ENCODE measurements around the gene CYB561. TPM values are rescaled to one million over a fixed set of nuclear protein-coding genes. Genes with fewer than 3 reads are reported as not detected.

Gene CYB561
- total and polyA plus RNA-seq, 2 donors (not counting 1 experiment from before 2014, with no cell fraction given): 3.5 to 4.9 TPM

DNA sequence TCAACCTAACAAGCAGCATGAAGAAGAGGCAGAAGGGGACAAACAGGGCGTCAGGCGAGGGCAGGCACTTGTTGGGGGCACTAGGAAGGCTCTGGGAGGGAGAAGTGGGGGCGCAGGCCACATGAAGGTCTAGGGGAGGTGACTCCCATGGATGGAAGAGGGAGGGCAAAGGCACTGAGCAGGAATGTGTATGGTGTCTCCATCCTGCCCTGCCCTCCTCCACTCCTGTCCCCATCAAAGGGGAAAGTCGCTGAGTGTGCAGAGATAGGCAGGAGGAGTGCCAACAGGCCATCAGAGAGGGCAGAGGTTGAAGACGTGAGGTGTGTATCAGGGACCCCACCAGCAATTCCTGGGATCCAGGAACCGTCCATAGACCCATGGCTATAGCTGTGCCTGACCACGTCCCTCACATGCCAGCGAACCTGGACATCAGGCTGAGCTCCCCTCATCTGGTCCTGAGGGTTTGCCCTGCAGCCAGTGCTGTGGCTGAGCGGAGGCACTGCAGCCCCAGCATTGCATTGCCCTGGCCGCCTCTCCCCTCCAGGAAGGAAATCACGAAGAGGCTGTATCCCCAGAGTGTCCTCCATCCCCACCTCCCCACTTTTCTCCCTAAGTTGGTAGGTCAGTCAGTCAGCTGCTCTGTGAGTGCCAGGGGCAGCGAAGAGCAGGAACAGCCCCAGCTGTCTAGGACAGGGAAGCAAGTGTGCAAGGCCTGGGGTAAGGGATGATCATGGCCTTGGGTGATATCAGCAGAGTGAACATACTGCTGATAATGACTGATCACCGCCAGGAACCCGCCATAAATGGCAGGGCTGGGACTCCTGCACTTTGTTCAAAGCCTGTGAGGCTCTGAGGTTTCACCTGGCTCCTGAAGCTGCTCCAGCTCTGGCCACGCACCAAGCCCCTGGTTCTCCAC is 6.2 kb upstream of the CYB561 start:
- peaks cover 2% of the 10 kb centered on the region for H3K4me1 Mint-ChIP-seq
- WGBS (ENCODE audit: insufficient coverage): 93% methylated on average over 14 of the region's 15 CpGs
- no peaks in the 10 kb centered on the region for H4K20me1 ChIP-seq (ENCODE audit: control insufficient read depth, insufficient read depth, low read length, poor library complexity, severe bottlenecking)
- H3K4me3 ChIP-seq (ENCODE audit: control extremely low read depth in 1 of 5, extremely low read depth in 1 of 5, insufficient read depth in 1 of 5, low read depth in 2 of 5, low read length in 4 of 5): no peak overlapping the region
- no peak for TF ChIP-seq CTCF (IDR thresholded peaks at IDR 0.05)
- no peak for TF ChIP-seq EZH2 (IDR thresholded peaks at IDR 0.05; ENCODE audit: borderline replicate concordance, insufficient read depth, low read depth, low read length, poor library complexity, severe bottlenecking)
- H3K9me3 ChIP-seq (ENCODE audit: control extremely low read depth in 1 of 3, control insufficient read depth in 2 of 3, insufficient read depth in 1 of 3, low read length in 2 of 3): no peaks in the 10 kb centered on the region
- peaks cover 8% of the 10 kb centered on the region for H3K27me3 Mint-ChIP-seq
- no peak overlapping the region for H3K27ac ChIP-seq (ENCODE audit: low read length in 2 of 2)
- H3K4me3 Mint-ChIP-seq: no peak overlapping the region
- DNase-seq (no peak), ATAC-seq (ENCODE audit: low read depth) (no peak)
- no peak overlapping the region for H3K4me2 ChIP-seq (replicated peaks; ENCODE audit: low read depth, low read length, poor library complexity, severe bottlenecking)
- no peak overlapping the region for H3K27ac Mint-ChIP-seq
- no peak overlapping the region for H2AFZ ChIP-seq (ENCODE audit: insufficient read depth, low read depth, low read length, poor library complexity, severe bottlenecking)
- POLR2A ChIA-PET: no interaction called here
- H3K36me3 ChIP-seq (replicated peaks in 1 of 2; ENCODE audit: control extremely low read depth in 1 of 2, control insufficient read depth in 1 of 2, extremely low read depth in 1 of 2, insufficient read depth in 2 of 2, low read length in 1 of 2): no peaks in the 10 kb centered on the region
- no peaks in the 10 kb centered on the region for H3K9me3 Mint-ChIP-seq (ENCODE audit: insufficient read depth)
- peaks cover 0 to 2% (median 0%) of the 10 kb centered on the region in 4 experiments for H3K27me3 ChIP-seq (replicated peaks in 1 of 4; ENCODE audit: control extremely low read depth in 1 of 4, control insufficient read depth in 3 of 4, insufficient read depth in 4 of 4, low read length in 3 of 4)
- H3K79me2 ChIP-seq (ENCODE audit: control insufficient read depth, insufficient read depth, low read length): no peaks in the 10 kb centered on the region
- CTCF ChIA-PET: interaction anchor here (0.7 to 2.0 kb wide), 3 partner anchors 9 to 27 kb away, joined by 3 to 7 read pairs (median 3); no protein-coding TSS in a partner anchor
- no peak overlapping the region for H3K9ac ChIP-seq (ENCODE audit: low read length)
- H3K4me1 ChIP-seq (ENCODE audit: control insufficient read depth in 2 of 2, insufficient read depth in 2 of 2, low read length in 2 of 2): peaks cover 4 to 6% of the 10 kb centered on the region in 2 donors
- intact Hi-C loops (cut with micrococcal nuclease): no loop called here

DNA sequence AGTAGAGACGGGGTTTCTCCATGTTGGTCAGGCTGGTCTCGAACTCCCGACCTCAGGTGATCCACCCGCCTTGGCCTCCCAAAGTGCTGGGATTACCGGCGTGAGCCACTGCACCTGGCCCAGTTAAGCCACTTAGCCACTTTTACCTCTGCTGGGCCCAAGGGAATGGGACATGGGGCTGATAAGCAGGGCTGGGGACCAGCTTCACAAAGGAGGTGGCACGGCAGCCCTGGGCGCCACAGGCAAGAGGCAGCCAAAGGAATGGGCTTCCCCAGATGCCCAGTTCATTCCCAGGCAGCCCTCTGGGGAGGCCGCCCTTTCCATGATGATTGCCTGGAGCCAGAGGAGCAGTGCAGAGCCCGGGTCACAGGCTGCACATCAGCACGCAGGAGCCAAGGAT is 5.0 kb upstream of the CYB561 start:
- no peaks in the 10 kb centered on the region for H3K36me3 ChIP-seq (replicated peaks in 1 of 2; ENCODE audit: control extremely low read depth in 1 of 2, control insufficient read depth in 1 of 2, extremely low read depth in 1 of 2, insufficient read depth in 2 of 2, low read length in 1 of 2)
- H3K4me1 ChIP-seq (ENCODE audit: control insufficient read depth in 2 of 2, insufficient read depth in 2 of 2, low read length in 2 of 2): peaks cover 13 to 16% of the 10 kb centered on the region in 2 donors
- H4K20me1 ChIP-seq (ENCODE audit: control insufficient read depth, insufficient read depth, low read length, poor library complexity, severe bottlenecking): no peaks in the 10 kb centered on the region
- no peak overlapping the region for H3K9ac ChIP-seq (ENCODE audit: low read length)
- no peaks in the 10 kb centered on the region for H3K9me3 ChIP-seq (ENCODE audit: control extremely low read depth in 1 of 3, control insufficient read depth in 2 of 3, insufficient read depth in 1 of 3, low read length in 2 of 3)
- Mint-ChIP-seq H3K4me1 (peaks cover 7% of the 10 kb centered on the region), H3K27me3 (peaks cover 8% of the 10 kb centered on the region), H3K4me3 (no peak overlapping the region), H3K27ac (no peak overlapping the region), H3K9me3 (ENCODE audit: insufficient read depth) (no peaks in the 10 kb centered on the region)
- TF ChIP-seq EZH2 (IDR thresholded peaks at IDR 0.05; ENCODE audit: borderline replicate concordance, insufficient read depth, low read depth, low read length, poor library complexity, severe bottlenecking) (no peak), CTCF (IDR thresholded peaks at IDR 0.05) (no peak)
- ATAC-seq (ENCODE audit: low read depth) (no peak), DNase-seq (no peak)
- POLR2A ChIA-PET: interaction anchor here (0.7 kb wide), 1 partner anchor 317 kb away, joined by 3 read pairs; no protein-coding TSS in a partner anchor
- no peak overlapping the region for H3K27ac ChIP-seq (ENCODE audit: low read length in 2 of 2)
- no peaks in the 10 kb centered on the region for H3K79me2 ChIP-seq (ENCODE audit: control insufficient read depth, insufficient read depth, low read length)
- H2AFZ ChIP-seq (ENCODE audit: insufficient read depth, low read depth, low read length, poor library complexity, severe bottlenecking): no peak overlapping the region
- no peak overlapping the region for H3K4me2 ChIP-seq (replicated peaks; ENCODE audit: low read depth, low read length, poor library complexity, severe bottlenecking)
- peaks cover 0 to 2% (median 0%) of the 10 kb centered on the region in 4 experiments for H3K27me3 ChIP-seq (replicated peaks in 1 of 4; ENCODE audit: control extremely low read depth in 1 of 4, control insufficient read depth in 3 of 4, insufficient read depth in 4 of 4, low read length in 3 of 4)
- 97% methylated on average over 7 of the region's 11 CpGs for WGBS (ENCODE audit: insufficient coverage)
- no peak overlapping the region for H3K4me3 ChIP-seq (ENCODE audit: control extremely low read depth in 1 of 5, extremely low read depth in 1 of 5, insufficient read depth in 1 of 5, low read depth in 2 of 5, low read length in 4 of 5)
- CTCF ChIA-PET: no interaction called here
- intact Hi-C loops (cut with micrococcal nuclease): no loop called here
